K562 (cell line): Measurements from ENCODE around the gene IGSF23. TPM values are rescaled to one million over a fixed set of nuclear protein-coding genes. Genes with fewer than 3 reads are reported as not detected.
A peak's percentile ranks its signal among the peaks of the same experiment; 100 is the strongest.
"Not testable (repeated sequence)": the region's sequence is repeated elsewhere in the genome, so short reads cannot be mapped to it uniquely, and the experiment has no call there.

ENCODE experiments used
- ATAC-seq: fragments of 200-7000 bp; cut with Tn5 transposase; 3 replicates; pipeline ENCODE4 v1.9.1; 2020; ENCODE audit warnings: moderate library complexity
- BruUV-seq: library from RNA; stranded (reverse); fragments of 400-500 nt; replicated peaks from 2 replicates; lab custom pipeline; 2021; lab: Mats Ljungman, UMichigan
- CTCF ChIA-PET: fragments of 300-600 bp; formaldehyde crosslinking; extraction: SDS; loops from one replicate; lab custom pipeline; 2021; ENCODE audit warnings: low intra/inter-chr PET ratio; lab: Yijun Ruan, JAX
- POLR2A ChIA-PET: fragments of 300-600, 350-650 bp; sonication (Branson Sonifier 250); formaldehyde crosslinking; extraction: SDS; loops from one replicate; lab custom pipeline; 2021; ENCODE audit warnings: antibody characterized with exemption, inconsistent platforms; lab: Yijun Ruan, JAX
- DNase-seq, 4 experiments: peaks; one replicate each; pipeline versions ENCODE4 v3.0.0 to v3.0.0-alpha.2; 2011 to 2018; ENCODE audit warnings: low spot score in 3 of 4, mixed read lengths in 3 of 4; ENCODE audit errors: extremely low read depth in 1 of 4
- FAIRE-seq: peaks from 2 replicates; lab custom pipeline; 2011; peaks lifted over from hg19 to GRCh38; lab: Jason Lieb, UNC
- H2AFZ ChIP-seq: 2 replicates; pipeline ENCODE4 v1.6.0; 2011; ENCODE audit warnings: low read depth, low read length, control low read depth, inconsistent platforms
- H3K27ac ChIP-seq: fragments of 200-600 bp; 3 replicates; pipeline ENCODE4 v1.8.0; 2011; ENCODE audit warnings: low read depth, mild to moderate bottlenecking, control low read depth, inconsistent platforms, low read length, moderate library complexity, mixed read lengths; ENCODE audit errors: extremely low read depth
- H3K27me3 ChIP-seq, 2 experiments: fragments of 300-600 bp in 1 of 2; 2 replicates in 1 of 2; 3 replicates in 1 of 2; pipeline versions ENCODE4 v1.6.0 to v1.8.0; 2011; ENCODE audit warnings: inconsistent platforms in 2 of 2, low read length in 2 of 2, mild to moderate bottlenecking in 1 of 2, mixed read lengths in 1 of 2, moderate library complexity in 1 of 2; ENCODE audit not compliant: control insufficient read depth in 2 of 2, insufficient read depth in 2 of 2
- H3K36me3 ChIP-seq: fragments of 300-600 bp; 3 replicates; pipeline ENCODE4 v1.8.0; 2011; ENCODE audit warnings: mild to moderate bottlenecking, low read length, inconsistent platforms; ENCODE audit not compliant: control insufficient read depth, insufficient read depth
- H3K4me1 ChIP-seq, 2 experiments: fragments of 200-600 bp in 1 of 2; replicated peaks in 1 of 2; 2 replicates in 1 of 2; 3 replicates in 1 of 2; pipeline versions ENCODE4 v1.5.1 to v1.8.0; 2011; ENCODE audit warnings: inconsistent platforms in 2 of 2, low read length in 2 of 2, mild to moderate bottlenecking in 1 of 2, mixed read lengths in 1 of 2, moderate library complexity in 1 of 2; ENCODE audit not compliant: control insufficient read depth in 2 of 2, insufficient read depth in 2 of 2
- H3K4me2 ChIP-seq: 2 replicates; pipeline ENCODE4 v1.6.1; 2011; ENCODE audit warnings: low read length, control low read depth, inconsistent platforms, mixed read lengths; ENCODE audit not compliant: insufficient read depth
- H3K4me3 ChIP-seq: fragments of 200-600 bp; sonication (generic), shearing (Covaris generic); 2 replicates; pipeline ENCODE4 v1.5.1; 2016; ENCODE audit warnings: control low read depth, inconsistent platforms
- H3K79me2 ChIP-seq: fragments of 200-600 bp; 3 replicates; pipeline ENCODE4 v1.8.0; 2011; ENCODE audit warnings: low read length, inconsistent platforms; ENCODE audit not compliant: control insufficient read depth, insufficient read depth
- H3K9ac ChIP-seq, 2 experiments: 2 replicates each; pipeline versions ENCODE4 v1.6.0 to v1.6.1; 2011; ENCODE audit warnings: low read depth in 2 of 2, low read length in 2 of 2, control low read depth in 1 of 2, inconsistent platforms in 1 of 2, mild to moderate bottlenecking in 1 of 2, mixed read lengths in 1 of 2; ENCODE audit not compliant: insufficient read depth in 1 of 2
- H3K9me1 ChIP-seq: one replicate; pipeline ENCODE4 v1.6.0; 2011; ENCODE audit warnings: inconsistent platforms, mild to moderate bottlenecking, low read length, moderate library complexity; ENCODE audit not compliant: control insufficient read depth, insufficient read depth
- H3K9me3 ChIP-seq: replicated peaks from 2 replicates; pipeline ENCODE4 v1.5.1; 2011; ENCODE audit warnings: low read depth, low read length, inconsistent platforms; ENCODE audit not compliant: control insufficient read depth, insufficient read depth
- H4K20me1 ChIP-seq: replicated peaks from 2 replicates; pipeline ENCODE4 v1.6.1; 2011; ENCODE audit warnings: low read length, inconsistent platforms, mixed read lengths; ENCODE audit not compliant: control insufficient read depth, insufficient read depth
- EGR1 ChIP-seq: fragments of 450-650 bp; conservative IDR thresholded peaks from 2 replicates; pipeline ENCODE4 v1.6.1; 2017; ENCODE audit warnings: mild to moderate bottlenecking
- NR4A1 ChIP-seq, 2 experiments: fragments of 250-450 bp in 1 of 2; fragments of 450-650 bp in 1 of 2; sonication (Bioruptor Pico) in 1 of 2; IDR thresholded peaks; 2 replicates each; pipeline versions ENCODE4 v1.4.0 to v1.6.1; 2016 to 2020; ENCODE audit warnings: mild to moderate bottlenecking in 2 of 2, missing compliant biosample characterization in 1 of 2, missing genetic modification characterization in 1 of 2, moderate library complexity in 1 of 2
- TRIM28 ChIP-seq: fragments of 450-650 bp; IDR thresholded peaks from 2 replicates; pipeline ENCODE4 v1.6.1; 2017
- ZNF24 ChIP-seq: fragments of 450-650 bp; IDR thresholded peaks from 2 replicates; pipeline ENCODE4 v1.6.1; 2016
- ZNF79 ChIP-seq: fragments of 250-450 bp; sonication (Bioruptor Pico); IDR thresholded peaks from 2 replicates; pipeline ENCODE4 v1.4.0; 2020; ENCODE audit warnings: low read depth, mild to moderate bottlenecking, moderate library complexity
- WGBS: fragments of 100-300 bp; shearing (Covaris generic); methylation state at CpG from one replicate; pipeline ENCODE4 v1.1.6; 2016; ENCODE audit warnings: low coverage, mixed read lengths; ENCODE audit not compliant: insufficient coverage; ENCODE audit errors: missing lambda C conversion rate; 5-methylcytosine and 5-hydroxymethylcytosine counted together
- in situ Hi-C: fragments of 300-500 bp; cut with MboI; formaldehyde crosslinking; loops from 4 replicates; pipeline ENCODE4 v1.15.0; 2018; ENCODE audit warnings: inconsistent platforms, mixed read lengths
- intact Hi-C: fragments of 100-400 bp; cut with micrococcal nuclease; formaldehyde crosslinking; loops from 2 replicates; pipeline ENCODE4 v1.14.2; 2022
- polyA plus RNA-seq, 8 experiments: library from polyadenylated mRNA; depleted of rRNA in 4 of 8; stranded (reverse) in 5 of 8; unstranded in 3 of 8; fragments of >200 nt; fragmentation: Nextera tagmentation in 2 of 8; fragmentation: Illumina TruSeq in 1 of 8; extraction: Ambion mirVana in 2 of 8; extraction: Trizol in 1 of 8; gene quantifications; 2 replicates each; pipeline versions ENCODE4 v1.2.1 to v1.2.3, GENCODE V29; 2011 to 2014; ENCODE audit warnings: inconsistent platforms in 1 of 8, missing spikeins in 1 of 8
- total RNA-seq, 7 experiments: library from RNA; depleted of rRNA in 6 of 7; stranded (reverse); fragments of >200 nt in 6 of 7; fragmentation: Illumina TruSeq in 2 of 7; extraction: Trizol in 2 of 7; gene quantifications; 2 replicates each; pipeline versions ENCODE4 v1.2.1 to v1.2.3, GENCODE V29; 2011 to 2021; ENCODE audit warnings: low replicate concordance in 1 of 7
- TF ChIP-seq, protein P1 (sequence below): sonication (generic); formaldehyde crosslinking; IDR thresholded peaks from 2 replicates; pipeline ENCODE4 v1.8.1; 2023; ENCODE audit warnings: mild to moderate bottlenecking, missing genetic modification reagents
- TF ChIP-seq, protein P2 (sequence below): fragments of 450-650 bp; formaldehyde crosslinking; IDR thresholded peaks from 2 replicates; pipeline ENCODE4 v1.4.0; 2022; ENCODE audit warnings: missing genetic modification characterization
- TF ChIP-seq, protein P3 (sequence below): fragments of 250-450 bp; sonication (Bioruptor Pico); IDR thresholded peaks from 2 replicates; pipeline ENCODE4 v1.4.0; 2020; ENCODE audit warnings: mild to moderate bottlenecking, moderate library complexity
- TF ChIP-seq, protein P4 (sequence below): fragments of 250-450 bp; sonication (Bioruptor Pico); IDR thresholded peaks from 2 replicates; pipeline ENCODE4 v1.8.0; 2022; ENCODE audit warnings: inconsistent platforms, mild to moderate bottlenecking, moderate library complexity, borderline replicate concordance
- TF ChIP-seq, protein P5 (sequence below): fragments of 250-450 bp; sonication (Bioruptor Pico); IDR thresholded peaks from 2 replicates; pipeline ENCODE4 v1.5.0; 2021; ENCODE audit warnings: mild to moderate bottlenecking, borderline replicate concordance

IGSF23 gene
- total and polyA plus RNA-seq, 9 of the 15 experiments (the other 6 are each of a cell fraction or from before 2014, with no cell fraction given), result not detected

DNA sequence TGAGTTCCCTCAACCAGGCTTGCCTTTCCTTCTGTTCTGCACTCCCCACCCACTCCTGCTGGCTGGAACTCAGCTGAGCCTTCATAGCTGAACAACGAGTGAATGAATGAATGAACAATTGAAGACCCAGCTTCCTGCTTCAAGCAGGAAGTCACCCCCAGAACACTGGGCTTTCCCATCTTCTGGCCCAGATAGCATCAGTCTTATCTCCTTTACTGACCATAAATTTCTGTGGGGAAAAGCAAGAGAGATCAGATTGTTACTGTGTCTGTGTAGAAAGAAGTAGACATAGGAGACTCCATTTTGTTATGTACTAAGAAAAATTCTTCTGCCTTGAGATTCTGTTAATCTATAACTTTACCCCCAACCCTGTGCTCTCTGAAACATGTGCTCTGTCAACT is 19.5 kb upstream of the IGSF23 start (continued):
- not testable (repeated sequence) for TF ChIP-seq NR4A1 (CRISPR knock-in tag; IDR thresholded peaks at IDR 0.05)
- TF ChIP-seq NR4A1 (tag; IDR thresholded peaks at IDR 0.05), result peak; percentile 94

DNA sequence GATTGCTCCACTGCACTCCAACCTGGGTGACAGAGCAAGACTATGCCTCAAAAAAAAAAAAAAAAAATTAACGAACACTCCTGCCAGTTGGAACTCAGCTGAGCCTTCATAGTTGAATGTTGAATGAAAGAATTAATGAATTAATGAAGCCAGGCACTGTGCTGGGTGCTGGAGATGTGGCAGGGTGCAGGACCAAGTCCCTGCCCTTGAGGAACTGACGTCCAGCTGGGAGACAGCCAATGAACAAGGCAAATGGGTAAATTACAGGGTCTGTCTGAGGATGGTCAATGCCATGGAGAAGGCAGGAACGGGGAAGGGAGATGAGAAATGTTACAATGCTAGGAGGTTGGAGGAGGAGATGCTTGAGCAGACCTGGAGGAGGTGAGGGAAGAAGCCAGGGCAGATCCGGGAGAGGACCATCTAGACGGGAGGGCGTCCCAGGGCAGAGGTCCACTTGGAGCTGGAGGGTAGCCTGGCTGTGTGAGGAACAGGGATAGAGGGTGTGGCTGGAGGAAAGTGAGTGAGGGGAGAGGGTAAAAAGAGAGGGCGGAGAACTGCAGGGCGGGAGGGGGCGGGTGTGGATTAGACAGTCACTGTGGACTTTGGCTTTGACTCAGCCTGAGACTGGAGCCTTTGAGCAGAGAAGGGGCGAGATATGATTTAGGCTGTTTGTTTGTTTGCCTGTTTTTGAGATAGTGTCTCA is 16.8 kb upstream of the IGSF23 start:
- peaks cover 20 to 24% of the 10 kb centered on the region in 2 experiments for H3K4me1 ChIP-seq
- H3K9me3 ChIP-seq, result no peaks in the 10 kb centered on the region; the same call in 1 of the 2 replicates
- intact Hi-C loops, result no loop called here
- POLR2A ChIA-PET, result interaction anchor here (1.7 kb wide), 1 partner anchor 8 kb away, joined by 4 read pairs; no protein-coding TSS in a partner anchor
- peaks cover 2 to 3% of the 10 kb centered on the region in 2 experiments; a peak in 4 of 5 replicates for H3K27me3 ChIP-seq
- H3K79me2 ChIP-seq, result no peaks in the 10 kb centered on the region
- DNase-seq (peak in 2 of 4 experiments; percentile 21 to 23), ATAC-seq (peak; percentile 52), FAIRE-seq (no peak)
- no peaks in the 10 kb centered on the region for H3K36me3 ChIP-seq
- no peak overlapping the region for H3K9ac ChIP-seq
- 0 out of 2 replicates have a peak overlapping the region, but pooled peaks have one; percentile 9 for H2AFZ ChIP-seq
- no peaks in the 10 kb centered on the region for H3K9me1 ChIP-seq
- H4K20me1 ChIP-seq, result no peaks in the 10 kb centered on the region
- CTCF ChIA-PET, result no interaction called here
- no peak overlapping the region for H3K4me3 ChIP-seq
- BruUV-seq, result no TSS peak
- no peak overlapping the region for H3K4me2 ChIP-seq
- no peak overlapping the region for H3K27ac ChIP-seq
- in situ Hi-C loops, result no loop called here
- 17% methylated on average over 8 of the region's 10 CpGs for whole genome bisulfite sequencing
- TF ChIP-seq TRIM28 (no peak), ZNF24 (peak; percentile 73; the same call in 1 of the 2 replicates), ZNF79 (CRISPR knock-in tag) (no peak), EGR1 (peak; percentile 51)
- TF ChIP-seq, protein P1, sequence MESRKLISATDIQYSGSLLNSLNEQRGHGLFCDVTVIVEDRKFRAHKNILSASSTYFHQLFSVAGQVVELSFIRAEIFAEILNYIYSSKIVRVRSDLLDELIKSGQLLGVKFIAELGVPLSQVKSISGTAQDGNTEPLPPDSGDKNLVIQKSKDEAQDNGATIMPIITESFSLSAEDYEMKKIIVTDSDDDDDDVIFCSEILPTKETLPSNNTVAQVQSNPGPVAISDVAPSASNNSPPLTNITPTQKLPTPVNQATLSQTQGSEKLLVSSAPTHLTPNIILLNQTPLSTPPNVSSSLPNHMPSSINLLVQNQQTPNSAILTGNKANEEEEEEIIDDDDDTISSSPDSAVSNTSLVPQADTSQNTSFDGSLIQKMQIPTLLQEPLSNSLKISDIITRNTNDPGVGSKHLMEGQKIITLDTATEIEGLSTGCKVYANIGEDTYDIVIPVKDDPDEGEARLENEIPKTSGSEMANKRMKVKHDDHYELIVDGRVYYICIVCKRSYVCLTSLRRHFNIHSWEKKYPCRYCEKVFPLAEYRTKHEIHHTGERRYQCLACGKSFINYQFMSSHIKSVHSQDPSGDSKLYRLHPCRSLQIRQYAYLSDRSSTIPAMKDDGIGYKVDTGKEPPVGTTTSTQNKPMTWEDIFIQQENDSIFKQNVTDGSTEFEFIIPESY (CRISPR knock-in tag), result no peak
- TF ChIP-seq, protein P2, sequence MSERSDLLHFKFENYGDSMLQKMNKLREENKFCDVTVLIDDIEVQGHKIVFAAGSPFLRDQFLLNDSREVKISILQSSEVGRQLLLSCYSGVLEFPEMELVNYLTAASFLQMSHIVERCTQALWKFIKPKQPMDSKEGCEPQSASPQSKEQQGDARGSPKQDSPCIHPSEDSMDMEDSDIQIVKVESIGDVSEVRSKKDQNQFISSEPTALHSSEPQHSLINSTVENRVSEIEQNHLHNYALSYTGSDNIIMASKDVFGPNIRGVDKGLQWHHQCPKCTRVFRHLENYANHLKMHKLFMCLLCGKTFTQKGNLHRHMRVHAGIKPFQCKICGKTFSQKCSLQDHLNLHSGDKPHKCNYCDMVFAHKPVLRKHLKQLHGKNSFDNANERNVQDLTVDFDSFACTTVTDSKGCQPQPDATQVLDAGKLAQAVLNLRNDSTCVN (CRISPR knock-in tag), result 0 out of 2 replicates have a peak, but pooled peaks have one; percentile 20
- TF ChIP-seq, protein P3, sequence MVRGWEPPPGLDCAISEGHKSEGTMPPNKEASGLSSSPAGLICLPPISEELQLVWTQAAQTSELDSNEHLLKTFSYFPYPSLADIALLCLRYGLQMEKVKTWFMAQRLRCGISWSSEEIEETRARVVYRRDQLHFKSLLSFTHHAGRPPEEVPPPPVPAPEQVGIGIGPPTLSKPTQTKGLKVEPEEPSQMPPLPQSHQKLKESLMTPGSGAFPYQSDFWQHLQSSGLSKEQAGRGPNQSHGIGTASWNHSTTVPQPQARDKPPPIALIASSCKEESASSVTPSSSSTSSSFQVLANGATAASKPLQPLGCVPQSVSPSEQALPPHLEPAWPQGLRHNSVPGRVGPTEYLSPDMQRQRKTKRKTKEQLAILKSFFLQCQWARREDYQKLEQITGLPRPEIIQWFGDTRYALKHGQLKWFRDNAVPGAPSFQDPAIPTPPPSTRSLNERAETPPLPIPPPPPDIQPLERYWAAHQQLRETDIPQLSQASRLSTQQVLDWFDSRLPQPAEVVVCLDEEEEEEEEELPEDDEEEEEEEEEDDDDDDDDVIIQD (CRISPR knock-in tag), result no peak
- TF ChIP-seq, protein P4, sequence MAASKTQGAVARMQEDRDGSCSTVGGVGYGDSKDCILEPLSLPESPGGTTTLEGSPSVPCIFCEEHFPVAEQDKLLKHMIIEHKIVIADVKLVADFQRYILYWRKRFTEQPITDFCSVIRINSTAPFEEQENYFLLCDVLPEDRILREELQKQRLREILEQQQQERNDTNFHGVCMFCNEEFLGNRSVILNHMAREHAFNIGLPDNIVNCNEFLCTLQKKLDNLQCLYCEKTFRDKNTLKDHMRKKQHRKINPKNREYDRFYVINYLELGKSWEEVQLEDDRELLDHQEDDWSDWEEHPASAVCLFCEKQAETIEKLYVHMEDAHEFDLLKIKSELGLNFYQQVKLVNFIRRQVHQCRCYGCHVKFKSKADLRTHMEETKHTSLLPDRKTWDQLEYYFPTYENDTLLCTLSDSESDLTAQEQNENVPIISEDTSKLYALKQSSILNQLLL, result no peak
- TF ChIP-seq, protein P5, sequence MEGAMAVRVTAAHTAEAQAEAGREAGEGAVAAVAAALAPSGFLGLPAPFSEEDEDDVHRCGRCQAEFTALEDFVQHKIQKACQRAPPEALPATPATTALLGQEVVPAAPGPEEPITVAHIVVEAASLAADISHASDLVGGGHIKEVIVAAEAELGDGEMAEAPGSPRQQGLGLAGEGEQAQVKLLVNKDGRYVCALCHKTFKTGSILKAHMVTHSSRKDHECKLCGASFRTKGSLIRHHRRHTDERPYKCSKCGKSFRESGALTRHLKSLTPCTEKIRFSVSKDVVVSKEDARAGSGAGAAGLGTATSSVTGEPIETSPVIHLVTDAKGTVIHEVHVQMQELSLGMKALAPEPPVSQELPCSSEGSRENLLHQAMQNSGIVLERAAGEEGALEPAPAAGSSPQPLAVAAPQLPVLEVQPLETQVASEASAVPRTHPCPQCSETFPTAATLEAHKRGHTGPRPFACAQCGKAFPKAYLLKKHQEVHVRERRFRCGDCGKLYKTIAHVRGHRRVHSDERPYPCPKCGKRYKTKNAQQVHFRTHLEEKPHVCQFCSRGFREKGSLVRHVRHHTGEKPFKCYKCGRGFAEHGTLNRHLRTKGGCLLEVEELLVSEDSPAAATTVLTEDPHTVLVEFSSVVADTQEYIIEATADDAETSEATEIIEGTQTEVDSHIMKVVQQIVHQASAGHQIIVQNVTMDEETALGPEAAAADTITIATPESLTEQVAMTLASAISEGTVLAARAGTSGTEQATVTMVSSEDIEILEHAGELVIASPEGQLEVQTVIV, result no peak
